DOHH2 (cell line): ENCODE measurements around the gene METTL14.

Source experiments
- H3F3A ChIP-seq: fragments of 200-600 bp; sonication (generic), shearing (Covaris generic); 2 replicates; pipeline ENCODE4 v1.6.0; 2016; ENCODE audit warnings: antibody characterized with exemption, mild to moderate bottlenecking; ENCODE audit not compliant: control insufficient read depth, insufficient read depth
- H3K27ac ChIP-seq: fragments of 200-600 bp; sonication (generic); 2 replicates; pipeline ENCODE4 v1.5.1; 2014; ENCODE audit warnings: low read depth, mild to moderate bottlenecking, low read length, moderate library complexity
- H3K27me3 ChIP-seq: fragments of 200-600 bp; sonication (generic); 2 replicates; pipeline ENCODE4 v1.6.1; 2014; ENCODE audit warnings: mild to moderate bottlenecking, low read length, mixed read lengths; ENCODE audit not compliant: control insufficient read depth
- H3K36me3 ChIP-seq: fragments of 200-600 bp; sonication (generic); 2 replicates; pipeline ENCODE4 v1.6.1; 2014; ENCODE audit warnings: mild to moderate bottlenecking, low read length, moderate library complexity, mixed read lengths; ENCODE audit not compliant: control insufficient read depth
- H3K4me1 ChIP-seq: fragments of 200-600 bp; sonication (generic); 2 replicates; pipeline ENCODE4 v1.6.1; 2014; ENCODE audit warnings: mild to moderate bottlenecking, low read length, mixed read lengths; ENCODE audit not compliant: control insufficient read depth
- H3K4me2 ChIP-seq: fragments of 200-600 bp; sonication (generic); 2 replicates; pipeline ENCODE4 v1.6.0; 2014; ENCODE audit warnings: mild to moderate bottlenecking, low read length, moderate library complexity
- H3K4me3 ChIP-seq: fragments of 200-600 bp; sonication (generic); 2 replicates; pipeline ENCODE4 v1.5.1; 2014; ENCODE audit warnings: mild to moderate bottlenecking, low read length, mixed read lengths
- H3K79me2 ChIP-seq: fragments of 200-600 bp; sonication (generic); 2 replicates; pipeline ENCODE4 v1.6.1; 2014; ENCODE audit warnings: mild to moderate bottlenecking, low read length, mixed read lengths; ENCODE audit not compliant: control insufficient read depth
- H3K9me2 ChIP-seq: fragments of 200-600 bp; sonication (generic); replicated peaks from 2 replicates; pipeline ENCODE4 v1.6.1; 2014; ENCODE audit warnings: mild to moderate bottlenecking, low read length, mixed read lengths; ENCODE audit not compliant: control insufficient read depth
- H3K9me3 ChIP-seq: fragments of 200-600 bp; sonication (generic); 2 replicates; pipeline ENCODE4 v1.6.1; 2014; ENCODE audit warnings: antibody characterized with exemption, low read length, mixed read lengths; ENCODE audit not compliant: control insufficient read depth, insufficient read depth
- H4K20me1 ChIP-seq: fragments of 200-600 bp; sonication (generic); 2 replicates; pipeline ENCODE4 v1.6.0; 2014; ENCODE audit warnings: low read depth, mild to moderate bottlenecking, antibody characterized with exemption, low read length, moderate library complexity; ENCODE audit not compliant: control insufficient read depth, insufficient read depth
- EZH2phosphoT487 ChIP-seq: fragments of 200-600 bp; sonication (generic); IDR thresholded peaks from 2 replicates; pipeline ENCODE4 v1.6.1; 2017; ENCODE audit warnings: borderline replicate concordance, mild to moderate bottlenecking, antibody characterized with exemption, low read length, moderate library complexity, mixed read lengths
- TF ChIP-seq, protein P1 (sequence below): fragments of 200-600 bp; sonication (generic); IDR thresholded peaks from one replicate; pipeline ENCODE4 v1.5.1; 2014; ENCODE audit warnings: antibody characterized with exemption, mild to moderate bottlenecking, low read depth, low read length; ENCODE audit not compliant: poor library complexity, severe bottlenecking

Gene METTL14

DNA sequence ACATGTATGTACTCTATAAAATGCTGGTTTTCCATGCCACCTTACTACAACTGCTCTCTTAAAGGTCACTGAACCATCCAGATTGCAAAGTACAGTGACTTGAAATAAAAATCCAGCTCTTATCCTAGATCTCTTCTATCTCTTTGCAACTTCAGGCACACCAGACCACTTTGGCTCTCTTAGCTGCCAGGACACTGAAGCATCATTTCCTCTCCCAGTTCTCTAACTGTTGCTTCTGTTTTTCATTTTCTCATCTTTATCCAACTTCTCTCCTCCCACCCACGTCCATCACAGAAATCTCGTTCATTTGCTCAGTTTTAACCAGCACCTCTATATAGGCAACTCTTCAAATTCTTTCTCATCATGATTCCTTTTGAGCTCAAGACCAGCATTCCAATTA, 74.3 kb downstream of the METTL14 start:
- TF ChIP-seq, protein P1, sequence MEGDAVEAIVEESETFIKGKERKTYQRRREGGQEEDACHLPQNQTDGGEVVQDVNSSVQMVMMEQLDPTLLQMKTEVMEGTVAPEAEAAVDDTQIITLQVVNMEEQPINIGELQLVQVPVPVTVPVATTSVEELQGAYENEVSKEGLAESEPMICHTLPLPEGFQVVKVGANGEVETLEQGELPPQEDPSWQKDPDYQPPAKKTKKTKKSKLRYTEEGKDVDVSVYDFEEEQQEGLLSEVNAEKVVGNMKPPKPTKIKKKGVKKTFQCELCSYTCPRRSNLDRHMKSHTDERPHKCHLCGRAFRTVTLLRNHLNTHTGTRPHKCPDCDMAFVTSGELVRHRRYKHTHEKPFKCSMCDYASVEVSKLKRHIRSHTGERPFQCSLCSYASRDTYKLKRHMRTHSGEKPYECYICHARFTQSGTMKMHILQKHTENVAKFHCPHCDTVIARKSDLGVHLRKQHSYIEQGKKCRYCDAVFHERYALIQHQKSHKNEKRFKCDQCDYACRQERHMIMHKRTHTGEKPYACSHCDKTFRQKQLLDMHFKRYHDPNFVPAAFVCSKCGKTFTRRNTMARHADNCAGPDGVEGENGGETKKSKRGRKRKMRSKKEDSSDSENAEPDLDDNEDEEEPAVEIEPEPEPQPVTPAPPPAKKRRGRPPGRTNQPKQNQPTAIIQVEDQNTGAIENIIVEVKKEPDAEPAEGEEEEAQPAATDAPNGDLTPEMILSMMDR = no peak
- no peak for TF ChIP-seq EZH2phosphoT487
- Histone ChIP-seq H3K27me3 (no peaks in the 10 kb centered on the region), H3K36me3 (peaks cover 34% of the 10 kb centered on the region), H3K4me3 (peak overlapping the region; percentile 75), H3K4me2 (peak overlapping the region; percentile 84), H4K20me1 (no peaks in the 10 kb centered on the region), H3K9me3 (no peaks in the 10 kb centered on the region), H3K9me2 (no peaks in the 10 kb centered on the region), H3F3A (peaks cover 20% of the 10 kb centered on the region), H3K27ac (peak overlapping the region; percentile 88), H3K4me1 (peaks cover 78% of the 10 kb centered on the region), H3K79me2 (peaks cover 12% of the 10 kb centered on the region)

DNA sequence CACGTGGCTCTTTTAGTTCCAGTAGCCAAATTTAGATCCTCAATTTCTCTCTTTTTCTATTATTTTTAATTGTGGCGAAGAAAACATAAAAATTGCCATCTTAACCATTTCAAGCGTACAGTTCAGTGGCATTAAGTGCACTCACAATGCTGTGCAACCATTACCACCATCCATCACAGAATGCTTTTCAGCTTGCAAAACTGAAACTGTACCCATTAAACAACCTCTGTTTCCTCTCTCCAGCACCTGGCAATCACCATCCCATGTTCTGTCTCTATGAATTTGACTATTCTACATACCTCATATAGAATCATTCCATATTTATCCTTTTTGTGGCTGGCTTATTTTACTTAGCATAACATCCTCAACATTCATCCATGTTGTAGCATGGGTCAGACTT, 74.9 kb downstream of the METTL14 start:
- Histone ChIP-seq H3K9me3 (no peaks in the 10 kb centered on the region), H3K4me2 (peak overlapping the region; percentile 84), H3K27me3 (no peaks in the 10 kb centered on the region), H3K36me3 (peaks cover 33% of the 10 kb centered on the region), H4K20me1 (no peaks in the 10 kb centered on the region), H3F3A (peaks cover 22% of the 10 kb centered on the region), H3K27ac (peak overlapping the region; percentile 88), H3K79me2 (peaks cover 12% of the 10 kb centered on the region), H3K9me2 (no peaks in the 10 kb centered on the region), H3K4me3 (peak overlapping the region; percentile 75), H3K4me1 (peaks cover 72% of the 10 kb centered on the region)
- no peak for TF ChIP-seq EZH2phosphoT487
- TF ChIP-seq, protein P1 = no peak

DNA sequence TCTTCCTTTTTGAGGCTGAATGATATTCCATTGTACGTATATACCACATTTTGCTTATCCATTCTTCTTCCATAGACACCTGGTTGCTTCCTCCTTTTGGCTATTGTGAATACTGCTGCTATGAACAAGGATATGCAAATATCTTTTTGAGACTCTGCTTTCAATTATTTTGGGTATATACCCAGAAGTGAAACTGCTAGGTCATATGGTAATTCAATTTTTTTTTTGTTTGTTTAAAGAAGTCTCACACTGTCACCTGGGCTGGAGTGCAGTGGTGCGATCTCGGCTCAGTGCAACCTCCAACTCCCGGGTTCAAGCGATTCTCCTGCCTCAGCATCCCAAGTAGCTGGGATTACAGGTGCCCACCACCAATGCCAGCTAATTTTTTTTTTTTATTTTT, 75.3 kb downstream of the METTL14 start:
- H3K79me2 ChIP-seq = peaks cover 12% of the 10 kb centered on the region

More for the DNA sequence above, 75.3 kb downstream of the METTL14 start:
- Histone ChIP-seq H3K4me2 (peak overlapping the region; percentile 84), H3K4me3 (peak overlapping the region; percentile 75), H3K27ac (peak overlapping the region; percentile 88), H3F3A (peaks cover 22% of the 10 kb centered on the region), H3K9me2 (no peaks in the 10 kb centered on the region), H3K36me3 (peaks cover 31% of the 10 kb centered on the region), H4K20me1 (no peaks in the 10 kb centered on the region), H3K27me3 (no peaks in the 10 kb centered on the region), H3K4me1 (peaks cover 68% of the 10 kb centered on the region), H3K9me3 (no peaks in the 10 kb centered on the region)
- no peak for TF ChIP-seq EZH2phosphoT487
- TF ChIP-seq, protein P1 = no peak
